HG03280 (cell line): Measurements from ENCODE around the gene RIN3.

Experiments used
- ATAC-seq: cut with Tn5 transposase; IDR thresholded peaks from one replicate; pipeline ENCODE4 v1.9.1; 2021; ENCODE audit warnings: mild to moderate bottlenecking, moderate library complexity; ENCODE audit not compliant: unreplicated experiment

RIN3 gene

GRCh38 chr14:92486881-92487280 is 26.7 kb upstream of the RIN3 start:
- no peak for ATAC-seq

- no peak for ATAC-seq
Observed at GRCh38 chr14:92487513-92488133, 26.0 kb upstream of the RIN3 start.

DNA sequence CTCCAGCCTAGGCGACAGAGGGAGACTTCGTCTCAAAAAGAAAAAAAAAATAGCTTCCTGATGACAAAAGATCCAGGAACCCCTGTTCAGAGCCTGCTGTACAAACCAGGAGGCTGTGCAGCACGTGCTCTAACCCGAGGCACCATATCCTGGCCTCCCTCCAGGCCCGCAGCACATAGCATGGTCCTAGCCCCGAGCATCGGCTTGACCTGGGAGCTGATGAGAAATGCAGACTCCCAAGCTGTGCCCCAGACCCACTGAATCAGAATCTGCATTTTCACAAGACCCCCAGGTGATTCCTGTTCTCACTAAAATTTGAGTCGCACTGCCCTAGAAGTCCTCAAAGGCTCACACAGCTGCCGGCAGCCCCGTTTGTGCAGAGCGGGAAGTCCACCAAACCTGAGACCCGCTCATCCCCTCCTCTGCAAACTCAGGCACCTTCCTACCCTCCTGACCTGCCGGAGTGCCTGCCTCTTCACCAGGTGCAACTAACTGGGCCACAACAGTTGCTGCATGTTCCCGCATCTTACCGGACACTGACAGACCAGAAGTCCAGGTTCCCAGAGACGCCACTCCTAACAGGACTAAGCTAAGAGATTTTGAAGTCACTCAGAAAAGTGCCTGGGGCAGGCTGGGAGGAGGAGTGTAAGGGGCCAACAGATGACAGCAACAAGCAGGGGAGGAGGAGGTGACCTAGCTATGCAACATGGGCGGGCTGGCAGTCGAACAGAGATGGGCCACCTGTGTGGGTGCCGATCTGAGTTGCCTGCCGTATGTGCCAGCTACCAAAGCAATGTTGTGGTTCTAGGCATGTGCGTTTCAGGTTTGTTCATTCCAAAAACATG is 24.0 kb upstream of the RIN3 start:
- ATAC-seq: no peak

- ATAC-seq: no peak
Observed at GRCh38 chr14:92490239-92490959, 23.2 kb upstream of the RIN3 start.

GRCh38 chr14:92491782-92492181 is 21.8 kb upstream of the RIN3 start:
- no peak for ATAC-seq

- no peak for ATAC-seq
Observed at GRCh38 chr14:92492258-92492657, 21.3 kb upstream of the RIN3 start.

DNA sequence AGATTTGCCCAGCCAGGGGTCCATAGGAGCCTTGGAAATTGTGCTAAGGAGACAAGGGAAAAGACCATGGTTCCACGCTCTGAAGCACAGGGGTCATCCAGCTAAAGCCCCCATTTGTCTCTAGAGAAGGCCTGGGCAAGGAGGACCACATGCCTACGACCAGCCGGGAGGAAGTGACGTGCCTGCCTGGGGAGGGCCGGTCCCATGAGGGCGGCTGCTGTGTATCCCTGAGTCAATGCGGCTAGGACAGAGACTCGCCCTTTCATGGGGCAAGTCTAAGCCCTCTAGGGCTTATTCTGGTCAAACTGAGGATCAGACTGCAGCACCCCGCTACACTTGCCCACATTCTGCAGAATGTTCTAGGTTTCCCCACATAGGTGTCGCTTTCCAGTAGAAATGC is 20.6 kb upstream of the RIN3 start:
- ATAC-seq: no peak

DNA sequence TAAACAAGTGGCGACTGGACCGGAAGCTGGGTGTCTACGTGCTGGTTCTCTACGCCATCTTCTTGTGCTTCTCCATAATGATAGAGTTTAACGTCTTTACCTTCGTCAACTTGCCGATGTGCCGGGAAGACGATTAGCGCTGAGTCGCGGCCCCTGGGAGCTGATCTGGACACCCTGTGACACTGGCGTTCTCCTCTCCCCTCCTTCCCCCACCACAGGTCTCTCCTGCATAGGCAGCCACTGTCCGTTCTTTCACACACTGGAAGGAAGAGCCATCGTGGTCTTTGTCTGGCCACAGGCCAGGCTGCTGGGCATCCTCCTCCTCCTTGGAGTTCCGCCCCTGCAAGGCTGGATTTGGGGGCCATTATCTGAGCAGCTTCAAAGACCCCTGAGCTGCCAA is 20.1 kb upstream of the RIN3 start:
- ATAC-seq: no peak

- ATAC-seq: no peak
Observed at GRCh38 chr14:92494512-92494911, 19.1 kb upstream of the RIN3 start.

GRCh38 chr14:92495027-92495426 is 18.6 kb upstream of the RIN3 start:
- ATAC-seq: no peak

DNA sequence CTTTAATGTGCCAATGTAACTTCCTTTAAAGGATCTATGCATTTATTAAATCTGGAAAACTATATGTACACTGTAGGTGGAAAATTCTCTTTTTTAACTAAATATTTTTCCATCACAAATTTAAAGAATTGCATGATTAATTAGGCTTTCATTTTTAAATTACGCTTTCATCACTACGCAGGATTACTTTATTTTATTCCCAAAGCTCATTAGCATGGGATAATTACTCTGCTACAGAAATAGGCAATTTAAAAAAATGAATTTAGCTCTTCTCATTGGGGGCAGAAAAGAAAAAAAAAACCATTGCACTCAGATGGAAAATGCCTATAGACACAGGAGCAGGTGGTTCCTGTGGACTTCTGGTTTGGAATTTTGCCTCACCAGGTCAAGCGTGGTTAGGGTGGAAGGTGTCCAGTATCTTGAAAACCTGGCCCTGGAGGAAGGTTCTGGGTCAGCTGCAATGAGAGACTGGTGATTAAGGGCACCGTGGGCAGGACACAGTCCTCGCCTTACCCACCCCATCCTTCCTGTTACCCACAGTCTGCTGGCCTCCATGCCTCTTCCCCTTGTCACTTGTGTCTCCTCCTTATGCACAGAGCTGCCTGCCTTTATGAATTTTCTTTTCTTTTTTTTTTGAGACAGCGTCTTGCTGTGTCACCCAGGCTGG is 17.3 kb upstream of the RIN3 start:
- no peak for ATAC-seq

DNA sequence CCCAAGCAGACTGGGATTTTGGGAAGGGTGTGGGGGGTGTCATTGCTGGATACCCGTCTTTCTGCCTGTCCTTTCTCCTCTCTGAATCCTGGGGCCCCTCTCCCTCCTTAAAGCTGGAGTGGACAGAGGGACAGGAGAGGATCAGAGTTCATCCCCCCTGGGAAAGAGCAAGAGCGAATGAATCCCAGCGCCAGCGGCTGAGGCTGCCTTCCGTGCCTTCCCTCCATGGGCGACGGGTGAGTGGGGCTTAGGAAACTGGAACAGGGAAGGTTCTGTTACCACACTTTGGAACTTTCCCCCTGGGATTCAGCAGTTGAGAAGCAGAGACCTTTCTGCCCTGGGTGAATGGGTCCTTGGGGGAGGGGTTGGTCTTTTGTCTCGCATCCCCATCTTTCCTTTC is 16.2 kb upstream of the RIN3 start:
- ATAC-seq: no peak

DNA sequence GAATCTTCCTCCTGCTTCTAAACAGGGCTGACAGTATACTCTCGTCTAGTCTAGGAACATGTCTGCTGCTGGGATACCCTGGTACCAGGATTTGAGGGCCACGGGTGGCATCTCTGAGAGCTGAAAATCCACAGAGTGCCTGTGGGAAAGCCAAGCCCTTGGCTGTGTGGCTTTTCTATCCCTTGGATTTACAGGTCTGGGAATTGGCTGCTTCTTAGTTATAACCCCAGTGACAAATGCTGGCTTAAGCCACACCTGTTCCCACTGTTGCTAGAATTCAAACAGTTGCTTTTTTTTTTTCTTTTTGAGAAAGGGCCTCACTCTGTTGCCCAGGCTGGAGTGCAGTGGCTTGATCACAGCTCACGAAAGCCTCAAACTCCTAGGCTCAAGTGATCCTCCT is 14.3 kb upstream of the RIN3 start:
- no peak for ATAC-seq

GRCh38 chr14:92500491-92500941 is 13.1 kb upstream of the RIN3 start:
- ATAC-seq: no peak

- no peak for ATAC-seq
Observed at GRCh38 chr14:92501891-92502351, 11.7 kb upstream of the RIN3 start.

GRCh38 chr14:92502541-92503286 is 10.9 kb upstream of the RIN3 start:
- no peak for ATAC-seq

DNA sequence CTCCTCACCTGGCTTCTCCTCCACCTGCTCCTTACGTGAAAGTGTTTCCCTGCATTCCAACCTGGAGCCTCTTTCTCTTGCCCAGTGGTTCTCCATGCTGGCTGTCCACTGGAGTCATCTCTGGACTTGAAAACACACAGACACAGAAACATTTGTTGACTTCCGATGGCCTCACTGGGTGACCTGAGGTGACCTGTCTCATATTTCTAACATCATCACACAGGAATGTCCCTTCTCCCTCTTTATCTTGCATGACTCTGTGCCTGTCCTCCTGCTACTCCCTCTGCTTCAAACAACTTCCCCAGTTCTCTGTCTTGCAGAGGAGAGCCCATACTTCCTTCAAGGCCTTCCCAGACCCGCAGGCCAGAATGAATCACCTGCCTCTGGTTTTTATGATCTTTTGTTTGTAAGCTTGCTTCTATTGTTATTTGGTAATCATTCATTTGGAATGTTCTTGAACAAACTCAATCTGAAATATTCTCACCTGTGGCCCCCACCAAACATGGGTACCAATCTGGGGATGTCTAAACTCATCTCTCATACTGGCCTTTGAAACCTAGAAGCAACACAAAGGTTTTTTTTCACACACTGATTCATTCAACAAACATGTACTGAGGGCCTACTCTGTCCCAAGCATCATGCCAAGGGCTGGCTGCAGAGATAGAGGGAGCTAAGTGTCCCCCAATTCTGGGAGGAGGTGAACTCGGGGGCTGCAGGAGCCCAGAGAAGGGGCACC is 9.7 kb upstream of the RIN3 start:
- no peak for ATAC-seq

DNA sequence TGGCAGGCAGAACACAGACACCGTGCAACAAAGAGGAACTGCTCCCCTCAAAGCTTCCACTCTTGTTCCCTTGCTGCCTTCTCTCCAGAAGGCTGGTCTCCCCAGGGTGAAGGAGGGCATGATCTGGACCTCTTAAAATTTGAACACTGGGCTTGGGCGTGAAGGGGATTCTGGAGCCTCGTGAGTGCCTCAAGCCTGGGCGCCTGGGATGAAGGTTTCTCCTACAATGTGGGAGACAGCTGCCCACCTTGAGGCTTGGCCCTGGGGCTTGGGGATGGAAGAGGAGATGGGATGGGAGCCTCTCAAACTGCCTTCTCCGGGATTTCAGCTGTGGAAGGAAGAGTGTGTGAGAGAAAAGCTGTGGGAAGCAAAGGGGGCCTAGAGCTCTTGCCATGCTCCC is 7.8 kb upstream of the RIN3 start:
- ATAC-seq: no peak

DNA sequence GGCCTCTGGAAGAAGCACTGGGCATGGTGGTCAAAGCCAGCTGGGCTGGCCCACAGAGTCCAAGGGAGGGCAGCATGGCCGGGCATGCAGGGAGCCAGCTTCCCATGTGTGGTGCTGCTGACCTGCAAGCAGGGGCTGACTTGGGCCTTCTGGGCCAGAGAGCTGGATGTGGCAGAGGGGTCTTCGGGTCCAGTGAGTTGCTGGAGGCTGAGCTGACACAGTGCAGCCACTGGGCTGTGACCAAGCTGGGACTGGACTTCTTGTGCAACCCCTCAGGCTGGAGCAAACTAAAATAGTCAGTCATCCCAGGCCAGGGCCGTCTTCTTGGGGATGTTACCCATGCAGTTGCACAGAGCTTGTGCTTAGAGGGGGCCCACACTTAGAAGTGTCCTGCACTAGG is 7.3 kb upstream of the RIN3 start:
- ATAC-seq: no peak
